IMR-90 (cell line): ENCODE data around the gene SRP54. TPM values are rescaled to one million over a fixed set of nuclear protein-coding genes. Genes with fewer than 3 reads are reported as not detected.

Experiments
- ATAC-seq: fragments of 200-7000 bp; cut with Tn5 transposase; 2 replicates; pipeline ENCODE4 v1.9.1; 2020; ENCODE audit warnings: low read depth, mild to moderate bottlenecking, moderate library complexity
- BruUV-seq: library from RNA; stranded (reverse); fragments of 400-500 nt; replicated peaks from 2 replicates; lab custom pipeline; 2021; lab: Mats Ljungman, UMichigan
- CTCF ChIA-PET: fragments of 300-600 bp; formaldehyde crosslinking; extraction: SDS; loops from one replicate; lab custom pipeline; 2021; ENCODE audit warnings: antibody characterized with exemption; lab: Yijun Ruan, JAX
- POLR2A ChIA-PET: fragments of 300-600 bp; sonication (Branson Sonifier 250); formaldehyde crosslinking; loops from one replicate; lab custom pipeline; 2022; ENCODE audit warnings: antibody characterized with exemption; ENCODE audit not compliant: unreplicated experiment; lab: Charles Lee
- DNase-seq: peaks from one replicate; pipeline ENCODE4 v3.0.0; 2013
- H2AFZ ChIP-seq: replicated peaks from 2 replicates; pipeline ENCODE3; 2013; ENCODE audit warnings: low read length, mild to moderate bottlenecking; ENCODE audit not compliant: poor library complexity
- H2AK5ac ChIP-seq: 2 replicates; pipeline ENCODE4 v1.6.1; 2013; ENCODE audit warnings: low read depth, low read length, inconsistent platforms
- H2AK9ac ChIP-seq: replicated peaks from 2 replicates; pipeline ENCODE3; 2013; ENCODE audit warnings: mild to moderate bottlenecking, low read depth, low read length, moderate library complexity; ENCODE audit not compliant: poor library complexity
- H2BK120ac ChIP-seq: 2 replicates; pipeline ENCODE4 v1.6.1; 2013; ENCODE audit warnings: low read depth, low read length, inconsistent platforms
- H2BK15ac ChIP-seq: 3 replicates; pipeline ENCODE4 v1.6.1; 2013; ENCODE audit warnings: low read depth, low read length, inconsistent platforms
- H2BK20ac ChIP-seq: 2 replicates; pipeline ENCODE4 v1.6.1; 2013; ENCODE audit warnings: low read depth, mild to moderate bottlenecking, inconsistent platforms, low read length, moderate library complexity
- H2BK5ac ChIP-seq: 2 replicates; pipeline ENCODE4 v1.6.1; 2013; ENCODE audit warnings: mild to moderate bottlenecking, low read depth, low read length, inconsistent platforms; ENCODE audit not compliant: poor library complexity, severe bottlenecking
- H3K14ac ChIP-seq: replicated peaks from 2 replicates; pipeline ENCODE4 v1.6.1; 2013; ENCODE audit warnings: low read depth, low read length, inconsistent platforms
- H3K18ac ChIP-seq: 2 replicates; pipeline ENCODE4 v1.6.1; 2013; ENCODE audit warnings: low read depth, low read length, control low read depth
- H3K23ac ChIP-seq: 2 replicates; pipeline ENCODE4 v1.6.1; 2013; ENCODE audit warnings: low read depth, low read length, inconsistent platforms
- H3K27ac ChIP-seq: 2 replicates; pipeline ENCODE4 v1.5.1; 2013; ENCODE audit warnings: mild to moderate bottlenecking, control low read depth, low read length; ENCODE audit not compliant: insufficient read depth
- H3K27me3 ChIP-seq: 2 replicates; pipeline ENCODE4 v1.6.1; 2013; ENCODE audit warnings: low read length; ENCODE audit not compliant: control insufficient read depth, insufficient read depth
- H3K36me3 ChIP-seq: 2 replicates; pipeline ENCODE4 v1.6.1; 2013; ENCODE audit warnings: low read length, mixed read lengths; ENCODE audit not compliant: control insufficient read depth, insufficient read depth
- H3K4ac ChIP-seq: 2 replicates; pipeline ENCODE4 v1.6.1; 2013; ENCODE audit warnings: low read depth, low read length, inconsistent platforms
- H3K4me1 ChIP-seq: 2 replicates; pipeline ENCODE4 v1.6.1; 2013; ENCODE audit warnings: low read length, mixed read lengths; ENCODE audit not compliant: control insufficient read depth, insufficient read depth
- H3K4me2 ChIP-seq: 2 replicates; pipeline ENCODE4 v1.6.1; 2013; ENCODE audit warnings: low read depth, mild to moderate bottlenecking, control low read depth, low read length, moderate library complexity
- H3K4me3 ChIP-seq: 2 replicates; pipeline ENCODE4 v1.5.1; 2013; ENCODE audit warnings: low read depth, mild to moderate bottlenecking, control low read depth, low read length, moderate library complexity; ENCODE audit not compliant: insufficient read depth
- H3K56ac ChIP-seq: 2 replicates; pipeline ENCODE4 v1.6.1; 2013; ENCODE audit warnings: low read length, inconsistent platforms; ENCODE audit not compliant: insufficient read depth; ENCODE audit errors: extremely low read depth
- H3K79me1 ChIP-seq, 2 experiments: 2 replicates each; pipeline ENCODE4 v1.6.1; 2013; ENCODE audit warnings: low read length in 2 of 2, inconsistent platforms in 1 of 2, low read depth in 1 of 2
- H3K9ac ChIP-seq: 2 replicates; pipeline ENCODE4 v1.6.1; 2013; ENCODE audit warnings: low read depth, low read length, control low read depth
- H3K9me1 ChIP-seq: 2 replicates; pipeline ENCODE4 v1.6.1; 2013; ENCODE audit warnings: low read length, inconsistent platforms; ENCODE audit not compliant: insufficient read depth
- H3K9me3 ChIP-seq: 2 replicates; pipeline ENCODE4 v1.6.1; 2013; ENCODE audit warnings: low read length; ENCODE audit not compliant: control insufficient read depth, insufficient read depth
- H4K20me1 ChIP-seq: 2 replicates; pipeline ENCODE4 v1.6.1; 2013; ENCODE audit warnings: low read length, inconsistent platforms; ENCODE audit not compliant: insufficient read depth
- H4K5ac ChIP-seq: 2 replicates; pipeline ENCODE4 v1.6.1; 2013; ENCODE audit warnings: mild to moderate bottlenecking, low read depth, low read length, control low read depth
- H4K8ac ChIP-seq, 2 experiments: 2 replicates each; pipeline ENCODE4 v1.6.1; 2013; ENCODE audit warnings: low read depth in 2 of 2, low read length in 2 of 2, control low read depth in 1 of 2, inconsistent platforms in 1 of 2
- H4K91ac ChIP-seq: 2 replicates; pipeline ENCODE4 v1.6.1; 2013; ENCODE audit warnings: low read depth, low read length, inconsistent platforms; ENCODE audit not compliant: insufficient read depth
- BHLHE40 ChIP-seq: fragments of 150-350 bp; IDR thresholded peaks from 2 replicates; pipeline ENCODE4 v1.6.1; 2016; ENCODE audit warnings: mild to moderate bottlenecking, low read depth, low read length
- CEBPB ChIP-seq: IDR thresholded peaks from 2 replicates; pipeline ENCODE4 v1.6.1; 2012; ENCODE audit warnings: low read depth, low read length, improper control_type of control experiment
- CHD1 ChIP-seq: IDR thresholded peaks from 2 replicates; pipeline ENCODE4 v1.6.1; 2012; ENCODE audit warnings: low read depth, low read length, improper control_type of control experiment
- CTCF ChIP-seq: conservative IDR thresholded peaks from 2 replicates; pipeline ENCODE4 v1.5.1; 2012; ENCODE audit warnings: mild to moderate bottlenecking, low read depth, low read length, improper control_type of control experiment
- ELK1 ChIP-seq: fragments of 150-350 bp; IDR thresholded peaks from 2 replicates; pipeline ENCODE4 v1.6.1; 2016; ENCODE audit warnings: low read depth, mild to moderate bottlenecking, low read length, moderate library complexity, borderline replicate concordance
- FOS ChIP-seq: fragments of 150-350 bp; IDR thresholded peaks from 2 replicates; pipeline ENCODE4 v1.6.1; 2016; ENCODE audit warnings: low read depth, low read length
- MAFK ChIP-seq: IDR thresholded peaks from 2 replicates; pipeline ENCODE4 v1.6.1; 2012; ENCODE audit warnings: low read depth, low read length, improper control_type of control experiment
- MAZ ChIP-seq: IDR thresholded peaks from 2 replicates; pipeline ENCODE4 v1.6.1; 2012; ENCODE audit warnings: low read depth, mild to moderate bottlenecking, low read length, improper control_type of control experiment, moderate library complexity, borderline replicate concordance
- MXI1 ChIP-seq: IDR thresholded peaks from 2 replicates; pipeline ENCODE4 v1.6.1; 2012; ENCODE audit warnings: low read depth, mild to moderate bottlenecking, low read length, moderate library complexity, borderline replicate concordance
- NFE2L2 ChIP-seq: fragments of 150-350 bp; IDR thresholded peaks from 2 replicates; pipeline ENCODE4 v1.6.1; 2016; ENCODE audit warnings: low read depth, mild to moderate bottlenecking, low read length
- POLR2A ChIP-seq: IDR thresholded peaks from 2 replicates; pipeline ENCODE4 v1.6.1; 2012; ENCODE audit warnings: mild to moderate bottlenecking, low read depth, low read length
- RAD21 ChIP-seq: IDR thresholded peaks from 2 replicates; pipeline ENCODE4 v1.6.1; 2012; ENCODE audit warnings: low read length, improper control_type of control experiment
- RCOR1 ChIP-seq: IDR thresholded peaks from 2 replicates; pipeline ENCODE4 v1.6.1; 2012; ENCODE audit warnings: mild to moderate bottlenecking, low read length, improper control_type of control experiment; ENCODE audit not compliant: insufficient replicate concordance
- RFX5 ChIP-seq: IDR thresholded peaks from 2 replicates; pipeline ENCODE4 v1.8.0; 2012; ENCODE audit warnings: low read depth, mild to moderate bottlenecking, low read length, moderate library complexity
- SMC3 ChIP-seq: fragments of 150-350 bp; IDR thresholded peaks from 2 replicates; pipeline ENCODE4 v1.6.1; 2016; ENCODE audit warnings: low read depth, mild to moderate bottlenecking, antibody characterized with exemption, low read length, moderate library complexity
- WGBS, 2 experiments: methylation state at CpG; one replicate each; pipeline versions ENCODE4 v1.1.5 to v1.1.7; 2013; ENCODE audit warnings: missing lambda C conversion rate in 2 of 2; ENCODE audit not compliant: insufficient read length in 1 of 2; ENCODE audit errors: extremely low coverage in 2 of 2; 5-methylcytosine and 5-hydroxymethylcytosine counted together
- dilution Hi-C: fragments of 300-500 bp; cut with HindIII; formaldehyde crosslinking; loops from one replicate; pipeline ENCODE4 v1.14.3; 2018; ENCODE audit warnings: low sequenced_read_pairs; ENCODE audit not compliant: unreplicated experiment
- in situ Hi-C: fragments of 300-500 bp; cut with MboI; formaldehyde crosslinking; loops from 3 replicates; pipeline ENCODE4 v1.14.3; 2019; ENCODE audit warnings: low sequenced_read_pairs, inconsistent platforms, mixed read lengths
- intact Hi-C: fragments of 100-400 bp; cut with micrococcal nuclease; formaldehyde crosslinking; loops from 2 replicates; pipeline ENCODE4 v1.10.0; 2022
- polyA plus RNA-seq, 3 experiments: library from polyadenylated mRNA; depleted of rRNA; stranded (reverse); fragments of >200 nt; gene quantifications; 2 replicates each; pipeline ENCODE4 v1.2.3, GENCODE V29; 2012; ENCODE audit warnings: low replicate concordance in 1 of 3
- total RNA-seq: library from RNA; depleted of rRNA; stranded (reverse); fragments of >200 nt; gene quantifications from 2 replicates; pipeline ENCODE4 v1.2.3, GENCODE V29; 2012
- TF ChIP-seq, protein P1 (sequence below): fragments of 150-350 bp; IDR thresholded peaks from 2 replicates; pipeline ENCODE4 v1.6.1; 2017; ENCODE audit warnings: mild to moderate bottlenecking, antibody characterized with exemption, low read length, low read depth

Gene SRP54
- total and polyA plus RNA-seq, 2 of the 4 experiments (the other 2 are of a cell fraction), result 56.2 to 63.3 TPM

DNA sequence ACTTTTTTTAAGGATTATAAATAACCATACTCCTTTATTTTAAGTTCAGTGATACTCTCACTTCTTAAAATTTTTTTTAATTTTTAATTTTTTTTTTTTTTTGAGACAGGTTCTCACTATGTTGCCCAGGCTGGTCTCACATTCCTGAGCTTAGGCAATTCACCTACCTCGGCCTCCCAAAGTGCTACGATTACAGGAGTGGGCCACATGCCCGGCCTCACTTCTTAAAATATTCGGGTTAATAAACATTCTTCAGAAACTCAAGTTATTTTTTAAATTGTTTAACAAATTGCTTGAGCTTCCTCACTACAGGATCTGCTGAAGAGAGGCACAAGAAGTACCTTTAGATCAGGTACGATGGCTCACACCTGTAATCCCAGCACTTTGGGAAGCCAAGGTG lies 4.3 kb upstream of the SRP54 start:
- Histone ChIP-seq H3K4me1 (peaks cover 2% of the 10 kb centered on the region), H2AK5ac (no peak overlapping the region), H3K18ac (no peak overlapping the region), H3K4me3 (no peak overlapping the region), H3K14ac (no peak overlapping the region), H3K56ac (no peak overlapping the region), H4K91ac (no peak overlapping the region), H4K5ac (no peak overlapping the region), H3K9me3 (no peaks in the 10 kb centered on the region), H3K4me2 (no peak overlapping the region), H3K27me3 (no peaks in the 10 kb centered on the region), H2BK120ac (no peak overlapping the region), H3K27ac (no peak overlapping the region), H3K4ac (no peak overlapping the region), H2AK9ac (no peak overlapping the region), H3K9ac (no peak overlapping the region), H2BK5ac (no peak overlapping the region), H2AFZ (no peak overlapping the region), H3K9me1 (peaks cover 3% of the 10 kb centered on the region; the same call in 1 of the 2 replicates), H4K20me1 (peaks cover 9% of the 10 kb centered on the region), H3K23ac (no peak overlapping the region), H2BK20ac (no peak overlapping the region), H3K36me3 (no peaks in the 10 kb centered on the region), H2BK15ac (no peak overlapping the region), H4K8ac (no peak overlapping the region), H3K79me1 (peaks cover 8 to 31% of the 10 kb centered on the region in 2 experiments; a peak in 3 of 4 replicates)
- intact Hi-C loops (no loop called here), dilution Hi-C loops (no loop called here), in situ Hi-C loops (no loop called here)
- DNase-seq (no peak), ATAC-seq (no peak)
- TF ChIP-seq SMC3 (no peak), ELK1 (no peak), FOS (no peak), CTCF (no peak), BHLHE40 (no peak), POLR2A (no peak), MAZ (no peak), RFX5 (no peak), NFE2L2 (no peak), RCOR1 (no peak), CEBPB (no peak), RAD21 (no peak), MAFK (no peak), CHD1 (no peak), MXI1 (no peak)
- TF ChIP-seq, protein P1, sequence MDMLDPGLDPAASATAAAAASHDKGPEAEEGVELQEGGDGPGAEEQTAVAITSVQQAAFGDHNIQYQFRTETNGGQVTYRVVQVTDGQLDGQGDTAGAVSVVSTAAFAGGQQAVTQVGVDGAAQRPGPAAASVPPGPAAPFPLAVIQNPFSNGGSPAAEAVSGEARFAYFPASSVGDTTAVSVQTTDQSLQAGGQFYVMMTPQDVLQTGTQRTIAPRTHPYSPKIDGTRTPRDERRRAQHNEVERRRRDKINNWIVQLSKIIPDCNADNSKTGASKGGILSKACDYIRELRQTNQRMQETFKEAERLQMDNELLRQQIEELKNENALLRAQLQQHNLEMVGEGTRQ, result no peak
- POLR2A ChIA-PET, result interaction anchor here (0.7 kb wide), 1 partner anchor 11 kb away, joined by 3 read pairs; no protein-coding TSS in a partner anchor
- BruUV-seq, result no TSS peak
- CTCF ChIA-PET, result no interaction called here
- WGBS, 2 experiments, result 93% methylated on average over 3 of the region's 5 CpGs; no CpG with 5 or more reads in 1 of the 2 experiments
